NCI-H446 (cell line): ENCODE data around the gene PKM.
"Not testable (repeated sequence)": the region's sequence is repeated elsewhere in the genome, so short reads cannot be mapped to it uniquely, and the experiment has no call there.

Source experiments
- DNase-seq, 2 experiments: peaks; one replicate each; lab custom pipeline; 2025; lab: John Stamatoyannopoulos, UW

Gene PKM

GRCh38 chr15:72176159-72176558 is 54.8 kb downstream of the PKM start:
- no peak for DNase-seq

- DNase-seq = no peak
Observed at GRCh38 chr15:72175186-72176044, 55.6 kb downstream of the PKM start.

- DNase-seq = no peak
Observed at GRCh38 chr15:72174551-72175165, 56.3 kb downstream of the PKM start.

- no peak for DNase-seq
Observed at GRCh38 chr15:72173864-72174550, 57.0 kb downstream of the PKM start.

- no peak for DNase-seq
Observed at GRCh38 chr15:72173401-72173800, 57.6 kb downstream of the PKM start.

GRCh38 chr15:72172796-72173195 is 58.2 kb downstream of the PKM start:
- no peak for DNase-seq

- not testable (repeated sequence) for DNase-seq
Observed at GRCh38 chr15:72171978-72172377, 59.0 kb downstream of the PKM start.

- DNase-seq = no peak
Observed at GRCh38 chr15:72170691-72171090, 60.3 kb downstream of the PKM start.

- no peak for DNase-seq
Observed at GRCh38 chr15:72169921-72170611, 60.9 kb downstream of the PKM start.

- no peak for DNase-seq
Observed at GRCh38 chr15:72169236-72169920, 61.6 kb downstream of the PKM start.

- DNase-seq = no peak
Observed at GRCh38 chr15:72168808-72169190, 62.2 kb downstream of the PKM start.

- peak in 1 of 2 experiments; percentile 26 for DNase-seq
Observed at GRCh38 chr15:72168131-72168807, 62.7 kb downstream of the PKM start.

GRCh38 chr15:72167445-72167844 is 63.5 kb downstream of the PKM start:
- DNase-seq = no peak

- DNase-seq = no peak
Observed at GRCh38 chr15:72166716-72167417, 64.1 kb downstream of the PKM start.

- no peak for DNase-seq
Observed at GRCh38 chr15:72163719-72164118, 67.3 kb downstream of the PKM start.

GRCh38 chr15:72162569-72162968 is 68.4 kb downstream of the PKM start:
- DNase-seq = no peak

GRCh38 chr15:72161361-72162132 is 69.4 kb downstream of the PKM start:
- DNase-seq = no peak

- DNase-seq = no peak
Observed at GRCh38 chr15:72160696-72161245, 70.2 kb downstream of the PKM start.

GRCh38 chr15:72156928-72157327 is 74.1 kb downstream of the PKM start:
- no peak for DNase-seq
